HG03280 (cell line): Measurements from ENCODE around the gene MYH10.

Experiments used
- ATAC-seq: cut with Tn5 transposase; IDR thresholded peaks from one replicate; pipeline ENCODE4 v1.9.1; 2021; ENCODE audit warnings: mild to moderate bottlenecking, moderate library complexity; ENCODE audit not compliant: unreplicated experiment

MYH10 gene

DNA sequence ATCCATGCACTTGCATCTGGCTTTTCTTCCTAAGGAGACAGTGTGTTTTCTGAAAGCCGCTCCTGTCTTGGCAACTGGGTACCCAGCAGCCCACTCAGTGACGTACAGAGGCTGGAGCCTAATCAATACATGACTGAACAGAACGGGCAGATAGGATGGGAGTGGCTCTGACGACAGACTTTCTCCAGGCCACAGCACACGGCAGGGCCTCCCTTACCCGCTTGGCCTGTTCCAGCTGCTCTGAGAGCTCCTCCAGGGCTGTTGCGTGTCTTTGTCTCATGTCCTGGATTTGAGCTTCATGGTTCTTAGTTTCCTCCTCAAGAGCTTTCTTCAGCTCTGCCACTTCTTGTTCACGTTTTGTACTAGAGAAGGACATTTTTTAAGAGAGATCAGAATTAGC, 129.9 kb downstream of the MYH10 start:
- ATAC-seq, result no peak

GRCh38 chr17:8499614-8500013, 130.9 kb downstream of the MYH10 start:
- no peak for ATAC-seq

GRCh38 chr17:8499171-8499570, 131.4 kb downstream of the MYH10 start:
- no peak for ATAC-seq

DNA sequence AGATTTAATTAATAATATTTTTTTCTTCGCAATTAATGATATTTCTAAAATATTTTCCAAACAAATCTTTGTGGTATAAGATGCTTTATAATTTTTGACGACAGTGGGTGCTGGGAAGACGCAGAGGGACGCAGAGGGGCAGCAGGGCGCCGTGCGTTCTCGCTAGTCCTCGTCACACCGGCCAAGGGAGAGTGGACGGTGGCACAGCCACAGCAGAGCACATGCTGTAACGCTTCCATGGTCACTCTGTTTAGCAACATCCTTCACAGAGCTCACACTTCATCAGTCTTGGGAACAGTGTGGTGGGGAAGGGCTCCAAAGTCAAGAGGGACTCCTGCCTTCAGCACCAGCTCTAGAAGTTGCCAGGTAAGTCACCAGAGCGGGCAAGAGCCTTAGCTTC, 134.4 kb downstream of the MYH10 start:
- ATAC-seq, result no peak

GRCh38 chr17:8494506-8495111, 135.9 kb downstream of the MYH10 start:
- no peak for ATAC-seq

DNA sequence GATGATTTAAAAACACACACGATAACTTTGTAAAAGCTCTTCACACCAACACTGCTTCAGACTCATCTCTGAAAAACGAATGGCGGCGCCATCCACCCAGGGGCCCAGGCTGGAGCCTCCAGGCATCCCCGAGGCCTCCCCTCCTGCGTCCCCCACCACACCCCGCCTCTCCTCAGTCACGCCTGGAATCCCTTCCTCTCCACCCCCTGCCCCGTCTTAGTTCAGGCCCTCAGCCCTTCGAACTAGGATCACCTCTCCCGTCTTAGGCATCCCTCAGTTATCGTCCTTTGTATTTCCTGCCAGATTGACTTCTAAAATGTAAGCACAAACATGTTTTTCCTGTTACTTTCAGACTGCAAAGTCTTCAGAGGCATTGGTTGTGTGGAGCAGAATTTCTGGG, 136.5 kb downstream of the MYH10 start:
- ATAC-seq, result no peak

- no peak for ATAC-seq
Observed at GRCh38 chr17:8492121-8492520, 138.4 kb downstream of the MYH10 start.

GRCh38 chr17:8490256-8491023, 140.1 kb downstream of the MYH10 start:
- no peak for ATAC-seq

DNA sequence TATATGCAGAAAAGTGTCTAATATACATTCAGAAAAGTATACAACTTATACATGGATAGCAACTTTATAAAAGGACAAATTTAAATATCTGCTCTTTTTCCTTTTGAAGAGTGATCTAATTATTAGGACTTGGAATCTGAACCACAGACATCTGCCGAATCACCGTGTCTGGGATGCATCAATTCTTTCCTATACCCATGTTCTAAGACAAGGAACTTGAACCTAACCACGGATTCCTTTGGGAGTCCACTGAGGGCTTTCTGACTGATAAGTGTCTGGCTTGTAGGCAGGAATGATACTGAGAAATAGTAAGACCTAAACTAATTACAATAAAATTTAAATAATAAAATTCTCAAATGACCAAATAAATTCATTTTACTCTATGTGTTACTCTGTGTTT, 140.7 kb downstream of the MYH10 start:
- no peak for ATAC-seq

DNA sequence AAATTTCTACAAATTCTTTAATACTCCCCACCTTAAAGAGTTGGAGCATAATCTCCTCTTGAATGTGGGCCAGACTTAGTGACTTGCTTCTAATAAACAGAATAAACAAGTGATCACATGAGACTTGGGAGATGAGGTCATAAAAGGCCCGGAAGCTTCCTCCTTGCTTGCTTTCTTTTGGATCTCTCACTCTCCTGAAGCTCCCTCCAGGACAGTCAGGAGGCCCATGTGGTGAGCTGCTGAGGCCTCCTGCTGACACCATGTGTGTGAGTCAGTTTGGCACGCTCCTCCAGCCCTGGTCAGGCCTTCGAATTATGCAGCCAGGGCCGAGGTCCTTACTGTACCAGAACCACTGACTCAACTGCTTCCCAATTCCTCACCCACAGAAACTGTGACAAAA, 141.6 kb downstream of the MYH10 start:
- ATAC-seq, result no peak

DNA sequence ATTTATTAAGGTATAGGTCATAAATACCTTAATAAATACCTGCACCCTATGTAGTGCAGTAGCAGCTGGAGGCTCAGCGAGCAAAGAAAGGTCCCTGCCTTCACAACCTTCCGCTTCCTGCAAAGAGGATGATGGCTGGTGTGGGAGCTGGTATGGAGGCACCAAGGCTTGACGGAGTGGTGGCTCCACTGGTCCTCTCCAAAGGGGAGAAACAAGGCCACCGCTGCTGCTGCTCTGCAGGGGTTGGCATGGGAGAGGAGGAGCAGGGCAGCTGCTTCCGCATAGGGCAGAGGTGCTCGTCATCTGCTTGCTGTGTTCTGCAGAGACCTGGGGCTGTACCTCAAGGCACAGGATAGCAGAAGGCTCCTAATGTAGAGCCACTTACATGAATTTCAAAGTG, 142.0 kb downstream of the MYH10 start:
- no peak for ATAC-seq

DNA sequence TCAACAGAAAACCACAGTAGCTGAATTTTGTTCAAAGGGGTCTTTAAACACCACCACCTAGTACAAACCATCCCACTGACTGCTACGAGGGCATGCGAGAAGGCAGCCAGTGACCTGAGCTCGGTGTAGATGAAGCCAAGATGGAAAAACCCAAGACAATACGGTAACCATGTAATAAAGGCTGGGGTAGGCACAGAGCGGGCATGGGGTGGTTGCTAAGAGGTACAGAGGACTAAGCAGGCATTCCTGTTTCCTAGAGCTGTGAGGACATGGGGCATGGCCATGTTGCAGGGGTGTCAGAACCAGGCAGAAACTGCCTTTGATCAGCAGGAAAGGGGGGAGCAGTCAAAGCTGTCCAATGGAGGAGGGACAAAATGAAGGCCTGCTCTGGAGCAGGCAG, 142.8 kb downstream of the MYH10 start:
- no peak for ATAC-seq

GRCh38 chr17:8487130-8487645, 143.3 kb downstream of the MYH10 start:
- ATAC-seq, result no peak

DNA sequence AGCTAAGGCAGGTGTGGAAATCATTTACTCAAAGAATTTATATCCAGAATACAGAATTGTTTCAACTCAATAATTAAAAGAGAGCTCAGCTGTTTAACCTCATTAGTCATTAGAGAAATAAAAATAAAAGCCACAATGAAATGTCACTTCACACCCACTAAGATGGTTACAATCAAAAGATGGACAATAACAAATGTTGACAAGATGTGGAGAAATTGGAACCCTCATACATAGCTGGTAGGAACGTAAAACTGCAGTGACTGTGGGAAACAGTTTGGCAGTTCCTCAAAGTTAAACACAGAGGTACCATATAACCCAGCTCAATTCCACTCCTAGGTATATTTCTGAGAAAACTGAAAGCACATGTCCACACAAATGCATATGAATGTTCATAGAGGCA, 145.0 kb downstream of the MYH10 start:
- no peak for ATAC-seq

GRCh38 chr17:8484465-8484864, 146.1 kb downstream of the MYH10 start:
- ATAC-seq, result no peak

DNA sequence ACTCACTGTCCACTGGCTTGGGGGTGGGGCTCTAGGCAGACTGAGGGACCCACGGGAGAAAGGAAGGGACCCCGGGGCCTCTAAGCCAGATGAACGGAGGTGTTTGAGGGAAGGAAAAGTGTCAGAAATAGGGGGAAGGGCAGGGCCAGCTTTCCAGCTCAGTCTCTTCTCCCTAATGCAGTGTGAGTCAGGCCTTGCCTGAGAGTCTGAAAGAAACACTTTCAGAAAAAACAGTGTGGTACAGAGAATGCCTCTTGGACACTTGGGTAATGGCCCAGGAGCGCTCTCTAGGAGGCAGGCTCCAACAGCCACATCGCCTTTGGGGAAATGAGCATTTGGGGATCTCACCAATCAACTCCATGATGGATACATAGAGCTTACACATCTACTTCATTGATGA, 148.0 kb downstream of the MYH10 start:
- no peak for ATAC-seq

DNA sequence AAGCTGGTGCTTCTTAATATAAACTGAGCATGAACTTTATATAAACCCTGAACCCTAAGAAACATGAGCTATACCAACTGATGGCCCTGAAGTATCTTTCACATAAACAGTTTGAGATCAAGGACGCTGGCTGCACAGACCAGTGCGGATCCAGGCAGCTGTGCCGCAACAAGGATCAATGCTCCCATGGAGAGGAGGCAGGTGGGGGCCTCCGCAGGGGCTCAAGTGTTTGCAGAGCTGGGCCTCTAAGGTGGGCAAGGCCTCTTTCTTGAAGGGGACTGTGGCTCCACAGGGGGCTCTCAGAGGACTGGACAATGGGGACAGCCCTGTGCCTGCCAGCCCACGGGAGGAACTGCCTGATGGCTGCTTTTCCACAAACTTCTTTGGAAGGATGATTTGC, 148.8 kb downstream of the MYH10 start:
- no peak for ATAC-seq

- no peak for ATAC-seq
Observed at GRCh38 chr17:8481089-8481488, 149.4 kb downstream of the MYH10 start.

DNA sequence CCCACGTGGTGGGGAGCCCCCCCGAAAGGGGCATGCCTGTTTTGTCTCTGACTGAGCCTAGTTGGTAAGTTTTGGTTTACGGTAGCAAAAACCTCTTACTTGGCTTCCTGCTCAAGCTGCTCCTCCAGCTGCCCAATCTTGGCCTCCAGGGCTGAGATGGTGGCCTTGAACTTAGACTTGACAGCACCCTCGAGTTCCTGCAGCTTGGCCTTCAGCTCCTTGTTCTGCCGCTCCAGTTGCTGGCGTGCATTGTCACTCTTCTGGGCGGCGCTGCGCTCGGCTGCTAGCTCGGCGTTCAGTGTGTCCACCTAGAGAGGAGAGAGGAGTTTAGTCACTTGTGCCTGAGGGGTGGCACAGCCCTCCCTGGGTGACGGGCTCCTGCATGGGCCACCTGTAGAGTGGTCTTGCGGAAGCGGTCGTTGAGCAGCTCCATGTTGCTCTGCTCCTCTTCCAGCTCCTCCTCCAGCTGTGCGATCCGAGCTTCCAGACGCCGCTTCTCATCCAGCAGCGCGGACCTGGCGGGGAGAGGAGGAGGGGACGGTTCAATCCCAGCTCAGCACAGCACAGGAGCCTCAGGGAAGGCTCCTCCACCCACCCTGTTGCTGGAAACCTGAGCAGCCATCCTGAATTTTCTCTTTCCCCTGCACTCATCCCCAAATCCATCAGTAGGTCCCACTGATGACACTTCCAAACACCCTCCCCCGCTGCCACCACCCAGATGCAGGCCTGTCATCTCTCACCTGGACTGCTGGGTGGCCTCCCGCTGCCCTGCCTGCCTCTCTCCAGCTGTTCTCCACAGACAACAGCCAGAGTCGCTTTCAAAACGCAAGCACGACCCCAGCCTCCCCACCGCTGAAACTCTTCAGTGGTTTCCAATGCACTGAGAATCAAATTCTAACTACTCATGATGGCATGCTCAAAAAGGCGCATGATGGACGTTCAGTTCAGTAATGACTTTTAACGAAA, 150.2 kb downstream of the MYH10 start:
- no peak for ATAC-seq

GRCh38 chr17:8479431-8479947, 151.0 kb downstream of the MYH10 start:
- ATAC-seq, result no peak
